Stimulated activated CD4-positive, alpha-beta T cell treated with anti-CD3 and anti-CD28 coated beads, Interleukin-4, amount 100 ng/mL, for 4 hours (primary cell): ENCODE data around the gene ZBTB46.
A peak's percentile ranks its signal among the peaks of the same experiment; 100 is the strongest.
"Not testable (repeated sequence)": the region's sequence is repeated elsewhere in the genome, so short reads cannot be mapped to it uniquely, and the experiment has no call there.

Experiments
- DNase-seq, 2 experiments: peaks; one replicate each; pipeline ENCODE4 v3.0.0-alpha.2; 2020

ZBTB46 gene

GRCh38 chr20:63732118-63733095 is 98.7 kb downstream of the ZBTB46 start:
- no peak for DNase-seq

GRCh38 chr20:63731410-63731809 is 99.7 kb downstream of the ZBTB46 start:
- DNase-seq, result no peak

GRCh38 chr20:63730189-63730733 is 100.8 kb downstream of the ZBTB46 start:
- DNase-seq, result not testable (repeated sequence)

GRCh38 chr20:63722967-63723622 is 108.0 kb downstream of the ZBTB46 start:
- not testable (repeated sequence) for DNase-seq

DNA sequence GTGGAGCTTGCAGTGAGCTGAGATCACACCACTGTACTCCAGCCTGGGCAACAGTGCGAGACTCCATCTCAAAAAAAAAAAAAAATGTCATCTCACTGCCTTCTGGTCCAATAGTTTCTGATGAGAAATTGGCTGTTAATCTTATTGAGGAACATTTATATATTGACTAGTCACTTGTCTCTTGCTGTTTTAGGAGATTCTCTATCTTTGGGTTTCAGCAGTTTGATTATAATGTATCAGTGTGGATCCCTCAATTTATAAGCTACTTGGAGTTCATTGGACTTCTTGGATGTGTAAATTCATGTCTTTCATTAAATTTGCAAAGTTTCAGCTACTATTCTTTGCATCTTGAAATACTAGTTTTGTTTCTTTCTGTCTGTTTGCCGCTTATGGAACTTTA is 112.1 kb downstream of the ZBTB46 start:
- no peak for DNase-seq

GRCh38 chr20:63714858-63715257 is 116.2 kb downstream of the ZBTB46 start:
- no peak for DNase-seq

DNA sequence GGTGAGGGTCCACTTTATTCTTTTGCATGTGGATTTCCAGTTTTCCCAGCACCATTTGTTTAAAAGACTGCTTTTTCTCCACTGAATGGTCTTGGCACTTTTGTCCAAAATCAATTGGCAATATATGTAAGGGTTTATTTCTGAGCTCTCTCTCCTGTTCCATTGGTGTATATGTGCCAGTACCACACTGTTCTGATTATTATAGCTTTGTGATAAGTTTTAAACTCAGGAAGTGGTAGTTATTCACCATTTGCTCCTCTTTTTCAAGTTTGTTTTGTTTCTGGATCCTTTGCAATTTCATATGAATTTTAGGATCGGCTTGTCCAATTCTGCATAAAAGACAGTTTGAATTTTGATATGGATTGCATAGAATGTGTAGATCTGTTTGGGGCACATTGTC is 118.9 kb downstream of the ZBTB46 start:
- DNase-seq, result no peak

DNA sequence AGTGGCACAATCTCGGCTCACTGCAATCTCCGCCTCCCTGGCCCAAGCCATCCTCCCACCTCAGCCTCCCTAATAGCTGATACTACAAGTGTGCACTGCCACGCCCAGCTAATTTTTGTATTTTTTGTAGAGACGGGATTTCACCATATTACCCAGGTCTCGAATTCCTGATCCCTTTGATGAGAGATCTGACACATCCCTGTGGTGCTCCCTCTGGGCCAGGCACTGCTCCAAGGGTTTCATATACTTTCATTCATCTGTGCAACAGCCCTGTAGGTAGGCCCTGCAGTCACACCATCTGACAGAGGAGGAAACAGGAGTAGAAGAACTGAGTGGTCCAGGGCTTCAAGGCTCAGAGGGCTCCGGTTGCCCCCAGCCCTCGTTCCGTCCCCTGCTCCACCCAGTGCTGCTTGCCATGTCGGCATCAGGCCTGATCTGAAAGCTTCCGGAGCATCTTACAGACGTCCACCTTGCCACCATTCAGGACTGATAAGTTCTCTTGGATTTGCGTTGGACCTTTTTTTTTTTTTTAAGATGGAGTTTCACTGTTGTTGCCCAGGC is 119.9 kb downstream of the ZBTB46 start:
- no peak for DNase-seq

DNA sequence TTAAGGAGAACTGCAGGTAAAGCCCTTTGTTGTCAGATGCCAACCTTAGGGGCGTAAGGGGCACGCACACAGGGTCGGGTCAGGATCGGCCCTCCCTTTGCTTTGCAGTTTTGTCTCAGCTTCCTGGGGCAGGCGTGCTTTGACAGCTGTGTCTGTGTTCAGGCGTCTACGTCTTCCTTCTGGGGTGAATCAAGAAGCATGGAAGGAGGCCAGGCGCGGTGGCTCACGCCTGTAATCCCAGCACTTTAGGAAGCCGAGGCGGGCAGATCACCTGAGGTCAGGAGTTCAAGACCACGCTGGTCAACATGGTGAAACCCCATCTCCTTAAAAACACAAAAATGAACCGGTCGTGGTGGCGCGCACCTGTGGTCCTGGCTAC is 121.9 kb downstream of the ZBTB46 start:
- no peak for DNase-seq

- DNase-seq, result no peak
Measured at GRCh38 chr20:63708301-63709148, 122.5 kb downstream of the ZBTB46 start.

DNA sequence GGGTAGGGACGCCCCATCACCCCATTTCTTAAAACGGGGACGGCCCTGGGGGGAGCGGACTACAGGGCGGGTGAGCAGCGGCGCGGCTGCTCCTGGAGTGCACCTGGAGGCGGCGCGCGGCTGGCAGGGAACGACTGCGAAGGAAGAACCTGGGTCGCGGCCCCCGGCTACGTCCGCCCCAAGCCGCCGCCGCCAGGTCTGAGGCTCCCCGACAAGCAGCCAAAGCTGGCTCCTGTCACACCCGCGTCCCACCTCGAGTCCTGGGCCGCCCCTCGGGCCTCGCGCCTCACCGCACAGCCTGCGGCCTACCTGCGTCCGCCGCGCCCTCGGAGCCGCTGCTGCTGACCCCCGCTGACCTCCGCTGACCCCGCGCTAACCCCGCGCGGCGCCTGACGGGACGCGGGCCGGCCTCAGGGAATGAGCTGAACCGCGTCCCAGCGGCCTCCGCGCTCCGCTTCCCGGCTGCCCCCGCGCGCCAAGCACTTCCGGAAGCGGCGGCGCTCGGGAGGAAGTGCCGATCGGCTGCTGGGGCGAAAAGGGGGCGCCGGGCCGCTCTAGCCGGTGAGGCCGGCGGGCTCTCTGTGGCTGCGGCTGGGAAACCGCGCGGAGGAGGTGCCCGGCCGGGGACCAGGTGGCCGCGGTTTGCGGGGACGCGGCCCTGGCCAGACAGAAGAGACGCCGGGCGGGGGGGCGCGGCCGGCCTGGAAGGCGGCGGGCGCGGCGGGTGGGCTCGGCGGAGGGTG is 123.3 kb downstream of the ZBTB46 start, which contains the start of the genes ARFRP1 and ZGPAT:
TSS of gene ARFRP1 (minus strand) at position 419 of the 743 bp plus-strand sequence. CDS start 885 bp downstream, outside the sequence.
TSS of gene ZGPAT (plus strand) at position 482 of the 743 bp plus-strand sequence. CDS start 542 bp downstream, outside the sequence.
- DNase-seq, result peak; percentile 87

DNA sequence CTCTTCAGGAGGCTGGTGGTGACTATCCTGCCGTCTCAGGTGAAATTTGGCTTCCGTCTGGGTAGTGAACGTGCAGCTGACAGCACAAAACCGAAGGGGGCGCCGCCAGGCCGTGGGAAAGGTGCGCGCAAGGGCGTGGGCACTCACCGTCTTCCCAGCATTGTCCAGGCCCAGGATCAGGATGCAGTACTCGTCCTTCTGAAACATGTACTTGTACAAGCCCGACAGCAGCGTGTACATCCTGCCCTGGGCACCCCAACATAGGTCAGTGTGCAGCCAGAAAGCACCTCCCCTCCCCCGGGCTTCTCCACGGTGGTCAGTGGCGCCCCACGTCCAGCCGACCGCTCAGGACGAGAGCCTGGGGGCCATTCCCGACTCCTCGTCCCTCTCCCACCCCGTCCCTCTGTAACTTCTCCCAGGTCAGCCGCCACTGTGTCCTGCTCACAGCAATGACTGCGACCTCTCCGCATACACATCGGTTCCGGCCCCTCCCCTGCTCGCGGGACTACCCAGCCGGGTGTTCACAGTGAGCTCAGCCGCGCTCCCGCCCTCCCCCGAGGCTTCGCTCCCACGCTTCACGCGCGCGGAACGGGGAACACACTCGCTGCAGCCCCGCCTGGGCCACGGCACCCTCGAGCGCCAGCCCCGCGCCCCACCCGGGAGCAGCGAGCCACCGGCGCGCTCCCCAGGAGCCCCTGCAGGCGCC is 124.1 kb downstream of the ZBTB46 start:
- peak; percentile 60 to 78 for DNase-seq

DNA sequence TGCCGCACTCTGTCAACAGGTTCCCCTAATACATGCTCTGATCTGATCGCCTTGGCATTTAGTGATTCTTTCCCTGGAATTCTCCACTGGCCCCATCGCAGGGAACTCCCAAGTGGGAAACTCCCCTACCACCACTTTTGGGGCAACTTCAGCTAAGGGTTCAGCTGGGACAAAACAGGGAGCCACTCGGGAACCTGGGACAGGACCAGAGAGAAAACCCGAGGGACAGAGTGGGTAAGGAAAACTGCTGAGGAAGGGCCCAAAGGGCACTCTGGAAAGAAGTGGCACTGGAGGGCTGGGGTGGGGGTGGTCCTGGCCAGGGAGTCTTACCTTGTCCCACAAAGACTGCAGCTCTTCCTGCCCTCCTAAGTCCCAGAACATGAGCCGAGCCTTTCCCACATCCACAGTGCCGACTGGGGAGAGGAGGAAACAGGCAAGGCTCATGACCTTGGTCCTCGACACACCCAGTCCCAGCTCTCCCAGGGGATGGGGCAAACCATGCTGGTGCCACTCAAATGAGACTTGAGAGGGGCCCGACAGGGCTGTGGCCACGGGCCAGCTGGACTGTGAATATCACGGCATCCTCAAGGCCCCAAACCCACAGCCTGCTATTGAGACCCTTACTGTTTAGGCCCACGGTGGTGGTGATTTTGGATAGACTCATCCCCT is 124.9 kb downstream of the ZBTB46 start:
- no peak for DNase-seq

DNA sequence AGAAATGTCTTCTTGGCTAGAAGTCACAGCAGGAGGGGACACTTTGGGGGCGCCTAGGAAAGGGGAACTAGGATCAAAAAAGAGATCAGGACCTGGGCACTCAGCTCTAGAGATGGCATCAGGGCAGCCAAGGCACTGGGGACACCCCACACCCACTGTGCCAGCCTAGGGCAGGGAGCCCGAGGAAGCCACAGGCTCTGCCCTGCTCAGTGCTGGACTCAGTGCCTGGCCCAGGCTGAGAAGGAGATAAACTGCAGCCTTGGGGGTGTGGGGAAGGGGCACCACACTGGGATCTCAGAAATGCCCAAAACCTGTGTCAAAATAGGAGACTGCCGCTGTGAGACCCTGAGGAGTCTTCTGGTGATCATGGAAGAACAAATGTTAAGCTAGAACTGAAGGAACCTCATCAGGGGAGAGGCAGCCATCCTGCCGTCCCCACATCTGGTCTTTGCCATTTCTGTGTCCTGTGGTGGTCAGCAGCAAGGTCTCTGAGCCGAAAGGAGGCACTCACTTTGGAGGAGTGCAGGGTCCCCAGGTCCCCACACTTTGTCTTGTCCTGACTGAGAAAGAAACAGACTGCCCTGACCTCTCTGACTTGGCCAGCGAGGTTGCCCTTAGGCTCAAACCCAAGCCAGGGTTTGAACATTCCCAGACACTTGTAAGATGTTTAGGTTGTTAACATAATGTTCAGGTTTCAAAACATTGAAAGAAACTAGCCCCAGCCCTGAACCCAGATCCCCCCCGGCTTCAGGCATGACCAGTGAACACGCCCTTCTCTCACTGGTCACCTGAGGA is 125.6 kb downstream of the ZBTB46 start:
- DNase-seq, result no peak

DNA sequence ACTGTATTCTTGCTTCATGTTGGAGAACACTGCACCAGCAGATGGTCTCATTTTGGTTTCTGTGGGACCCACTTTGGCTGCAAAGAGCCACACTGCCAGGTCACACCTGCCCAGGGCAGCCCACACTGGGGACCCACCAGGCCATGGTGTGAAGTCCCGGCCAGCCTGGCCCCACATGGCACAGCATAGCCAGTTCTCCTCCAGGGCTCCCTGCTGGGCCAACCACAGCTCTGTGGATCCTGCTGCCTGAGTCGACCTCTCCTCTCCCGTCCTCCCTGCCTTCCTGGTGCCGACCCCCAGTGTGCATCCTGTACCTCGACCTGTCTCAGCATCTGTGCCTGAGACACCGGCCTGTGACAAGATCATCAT is 126.3 kb downstream of the ZBTB46 start:
- no peak for DNase-seq

- DNase-seq, result no peak
Measured at GRCh38 chr20:63703976-63704748, 126.9 kb downstream of the ZBTB46 start.

DNA sequence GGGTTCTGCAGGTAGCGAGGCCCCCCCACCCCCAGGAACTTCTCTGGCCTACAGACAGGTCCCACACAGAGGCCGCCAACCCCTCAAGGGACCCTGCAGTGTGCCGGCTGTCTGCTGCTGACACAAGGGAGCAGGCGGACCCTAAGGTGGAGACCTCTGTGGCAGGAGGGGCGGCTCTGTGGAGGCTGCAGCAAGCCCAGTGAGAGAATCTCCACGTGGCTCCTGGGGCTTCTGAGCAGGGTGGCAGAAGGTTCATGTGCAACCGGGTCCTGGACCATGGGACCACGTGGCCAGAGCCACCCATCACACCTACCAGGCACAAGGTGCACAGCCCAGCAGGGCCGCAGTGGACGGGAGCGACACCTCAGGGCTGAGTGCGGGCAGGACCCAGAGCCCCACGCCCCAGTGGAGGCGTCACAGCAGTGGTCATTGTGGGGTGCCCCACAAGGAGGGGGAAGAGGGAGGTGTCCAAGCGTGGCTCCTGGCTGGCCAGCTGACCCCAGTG is 127.5 kb downstream of the ZBTB46 start:
- no peak for DNase-seq

DNA sequence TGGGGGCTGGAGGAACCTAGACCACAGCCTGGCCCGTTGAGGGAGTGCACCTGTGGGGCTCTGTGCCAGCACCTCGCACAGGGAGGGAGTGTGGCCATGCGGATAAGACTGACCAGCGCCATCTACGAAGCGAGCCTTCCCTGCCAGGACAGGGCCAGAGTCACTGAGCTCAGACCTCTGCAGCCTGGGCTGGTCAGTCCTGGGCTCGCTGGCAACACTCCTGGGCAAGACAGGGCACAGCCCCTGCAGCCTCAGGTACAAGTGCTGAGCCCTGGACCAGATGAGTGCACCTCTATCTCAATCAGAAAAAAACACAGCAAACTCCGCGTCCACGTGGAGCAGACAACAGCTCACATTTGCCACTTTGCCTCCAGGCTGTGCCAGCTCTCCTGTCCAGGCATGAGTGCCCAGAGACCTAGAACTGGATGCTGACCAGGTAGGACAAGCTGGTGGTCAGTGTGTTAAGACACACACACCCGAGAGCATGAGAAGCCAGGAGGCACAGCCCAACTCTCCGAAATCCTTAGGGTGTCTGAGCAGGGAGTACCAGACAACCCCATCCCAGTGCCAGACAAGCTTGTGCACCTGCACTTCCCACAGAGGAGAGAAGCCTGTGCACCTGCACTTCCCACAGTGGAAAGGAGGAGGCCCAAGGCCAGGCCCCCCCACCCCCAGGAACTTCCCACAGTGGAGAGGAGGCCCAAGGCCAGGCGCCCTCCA is 128.2 kb downstream of the ZBTB46 start:
- DNase-seq, result no peak
